Measurements from ENCODE around the gene LHFPL3. TPM values are rescaled to one million over a fixed set of nuclear protein-coding genes. Genes with fewer than 3 reads are reported as not detected.

LHFPL3 gene
- total and polyA plus RNA-seq, 12 donors = 0.14 TPM; not detected in 11

DNA sequence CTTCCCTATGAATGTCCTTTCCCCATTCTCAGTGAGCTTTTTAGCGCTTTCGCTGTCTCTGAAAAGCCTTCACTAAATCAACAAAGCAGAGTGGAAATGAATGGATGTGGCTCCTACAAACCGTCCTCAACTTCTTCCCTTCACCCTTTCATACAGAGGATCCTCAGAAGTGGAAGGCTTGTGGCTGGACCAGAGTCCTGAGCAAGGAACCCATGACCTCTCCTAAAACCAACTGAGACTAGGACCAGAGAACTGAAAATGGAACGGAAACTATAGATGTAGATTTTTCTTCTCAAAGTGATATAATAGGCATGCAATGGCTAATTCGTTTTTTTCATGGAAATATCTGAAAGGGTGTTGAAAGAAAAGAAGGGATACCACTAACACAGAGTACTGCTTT, 122.5 kb downstream of the LHFPL3 start:
- Histone ChIP-seq H3K9me3 (replicated peaks in 1 of 3) (peaks cover 0 to 9% (median 0%) of the 10 kb centered on the region in 3 donors), H3K36me3 (replicated peaks in 1 of 2) (no peaks in the 10 kb centered on the region), H3K27ac (no peak overlapping the region), H3K4me3 (no peak overlapping the region), H3K27me3 (no peaks in the 10 kb centered on the region), H3K4me1 (replicated peaks in 1 of 2) (no peaks in the 10 kb centered on the region)
- intact Hi-C loops (cut with DNase I) = no loop called here
- 75 to 81% (median 77%) methylated on average over 5 of the region's 5 CpGs for WGBS, 4 donors
- TF ChIP-seq POLR2A (IDR thresholded peaks at IDR 0.05) (no peak), CTCF (IDR thresholded peaks at IDR 0.05) (no peak)
- DNase-seq = no peak

GRCh38 chr7:104453190-104453589, 124.8 kb downstream of the LHFPL3 start:
- H3K4me3 ChIP-seq = no peak overlapping the region

GRCh38 chr7:104458875-104459274, 130.5 kb downstream of the LHFPL3 start:
- Histone ChIP-seq H3K9me3 (replicated peaks in 1 of 3) (no peaks in the 10 kb centered on the region), H3K36me3 (replicated peaks in 1 of 2) (no peaks in the 10 kb centered on the region), H3K4me1 (replicated peaks in 1 of 2) (no peaks in the 10 kb centered on the region), H3K27me3 (no peaks in the 10 kb centered on the region), H3K27ac (no peak overlapping the region), H3K4me3 (no peak overlapping the region)
- TF ChIP-seq CTCF (IDR thresholded peaks at IDR 0.05) = no peak
- no peak for TF ChIP-seq POLR2A (IDR thresholded peaks at IDR 0.05)
- intact Hi-C loops (cut with DNase I) = no loop called here
- WGBS, 4 donors = 73 to 84% (median 80%) methylated on average over 2 to 3 of the region's 3 CpGs
- no peak for DNase-seq

More at GRCh38 chr7:104453190-104453589, 124.8 kb downstream of the LHFPL3 start:
- H3K4me1 ChIP-seq (replicated peaks in 1 of 2) = no peaks in the 10 kb centered on the region
- no peaks in the 10 kb centered on the region for H3K27me3 ChIP-seq
- TF ChIP-seq CTCF (IDR thresholded peaks at IDR 0.05) (no peak), POLR2A (IDR thresholded peaks at IDR 0.05) (no peak)
- WGBS, 4 donors = 71 to 78% (median 73%) methylated on average over 3 of the region's 3 CpGs
- intact Hi-C loops (cut with DNase I) = no loop called here
- no peaks in the 10 kb centered on the region for H3K36me3 ChIP-seq (replicated peaks in 1 of 2)
- no peak overlapping the region for H3K27ac ChIP-seq
- no peaks in the 10 kb centered on the region for H3K9me3 ChIP-seq (replicated peaks in 1 of 3)
- DNase-seq = no peak

GRCh38 chr7:104469166-104469820, 140.9 kb downstream of the LHFPL3 start:
- no peak for TF ChIP-seq POLR2A (IDR thresholded peaks at IDR 0.05)
- no peak for TF ChIP-seq CTCF (IDR thresholded peaks at IDR 0.05)
- H3K9me3 ChIP-seq (replicated peaks in 1 of 3) = no peaks in the 10 kb centered on the region
- no peaks in the 10 kb centered on the region for H3K36me3 ChIP-seq (replicated peaks in 1 of 2)
- H3K27me3 ChIP-seq = no peaks in the 10 kb centered on the region
- WGBS, 4 donors = 69 to 76% (median 71%) methylated on average over 1 of the region's 1 CpG
- no peak overlapping the region for H3K4me3 ChIP-seq
- intact Hi-C loops (cut with DNase I) = no loop called here
- no peak for DNase-seq
- H3K27ac ChIP-seq = no peak overlapping the region
- H3K4me1 ChIP-seq (replicated peaks in 1 of 2) = no peaks in the 10 kb centered on the region

Data from adrenal gland (tissue), 12 donors.